GM18909 (cell line): ENCODE results near the gene SLC39A13.
"Not testable (repeated sequence)": the region's sequence is repeated elsewhere in the genome, so short reads cannot be mapped to it uniquely, and the experiment has no call there.

Experiments
- ATAC-seq: cut with Tn5 transposase; IDR thresholded peaks from one replicate; pipeline ENCODE4 v1.9.1; 2021; ENCODE audit warnings: mild to moderate bottlenecking; ENCODE audit not compliant: unreplicated experiment, poor library complexity

Gene SLC39A13

DNA sequence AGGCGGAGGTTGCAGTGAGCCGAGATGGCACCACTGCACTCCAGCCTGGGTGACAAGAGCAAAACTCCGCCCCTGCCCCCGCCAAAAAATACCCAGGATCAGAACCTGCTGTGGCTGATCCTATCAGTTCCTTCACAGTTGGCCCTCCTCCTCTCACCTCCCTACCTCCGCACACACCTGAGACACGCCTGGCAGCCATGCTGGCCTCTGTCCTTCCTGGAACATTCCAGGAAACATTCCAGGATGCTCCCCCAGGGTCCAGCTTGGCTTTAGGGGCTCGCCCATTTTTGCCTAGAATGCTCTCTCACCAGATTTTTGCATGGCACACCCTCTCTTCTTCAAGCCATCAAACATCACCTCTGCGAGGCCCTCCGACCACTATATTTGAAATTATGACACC is 38.4 kb downstream of the SLC39A13 start:
- no peak for ATAC-seq

- ATAC-seq: no peak
Observed at GRCh38 chr11:47447906-47448305, 39.5 kb downstream of the SLC39A13 start.

GRCh38 chr11:47448566-47449427 is 40.4 kb downstream of the SLC39A13 start, which contains the start of gene RAPSN:
Gene RAPSN, minus strand, starts transcription at chr11:47449136. Its CDS starts 172 bp downstream, at chr11:47448964.
- no peak for ATAC-seq

DNA sequence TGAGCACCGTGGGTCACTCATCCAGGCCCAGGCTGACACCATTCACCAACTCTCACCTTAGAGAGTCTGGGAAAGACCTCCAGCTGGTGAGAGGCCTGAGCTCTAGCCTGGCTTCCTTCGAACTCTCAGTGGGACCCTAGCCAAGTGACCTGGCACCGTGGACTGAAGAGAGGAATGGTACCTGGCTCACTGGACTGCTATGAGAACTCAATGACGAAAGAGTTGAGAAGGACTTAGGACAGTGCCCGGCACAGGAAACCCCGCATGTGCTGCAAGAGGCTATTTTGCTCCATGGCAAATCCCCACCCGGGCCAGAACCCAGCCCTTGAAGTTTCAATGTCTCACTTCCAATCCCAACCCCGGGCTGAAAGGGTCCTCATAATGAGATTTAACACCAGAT is 41.2 kb downstream of the SLC39A13 start:
- ATAC-seq: no peak

- ATAC-seq: no peak
Observed at GRCh38 chr11:47451436-47451835, 43.0 kb downstream of the SLC39A13 start.

GRCh38 chr11:47451990-47452389 is 43.6 kb downstream of the SLC39A13 start:
- ATAC-seq: no peak

DNA sequence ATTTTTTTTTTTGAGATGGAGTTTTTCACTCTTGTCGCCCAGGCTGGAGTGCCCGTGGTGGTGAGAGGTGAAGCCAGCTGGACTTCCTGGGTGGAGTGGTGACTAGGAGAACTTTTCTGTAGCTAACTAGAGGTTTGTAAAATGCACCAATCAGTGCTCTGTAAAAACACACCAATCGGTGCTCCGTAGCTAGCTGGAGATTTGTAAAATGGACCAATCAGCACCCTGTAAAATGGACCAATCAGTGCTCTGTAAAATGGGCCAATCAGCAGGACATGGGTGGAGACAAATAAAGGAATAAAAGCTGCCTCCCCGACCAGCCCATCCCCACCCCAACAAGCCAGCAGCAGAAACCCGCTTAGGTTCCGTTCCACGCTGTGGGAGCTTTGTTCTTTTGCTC is 45.0 kb downstream of the SLC39A13 start:
- no peak for ATAC-seq

GRCh38 chr11:47454258-47454671 is 45.9 kb downstream of the SLC39A13 start:
- not testable (repeated sequence) for ATAC-seq

GRCh38 chr11:47460571-47461235 is 52.3 kb downstream of the SLC39A13 start:
- no peak for ATAC-seq

DNA sequence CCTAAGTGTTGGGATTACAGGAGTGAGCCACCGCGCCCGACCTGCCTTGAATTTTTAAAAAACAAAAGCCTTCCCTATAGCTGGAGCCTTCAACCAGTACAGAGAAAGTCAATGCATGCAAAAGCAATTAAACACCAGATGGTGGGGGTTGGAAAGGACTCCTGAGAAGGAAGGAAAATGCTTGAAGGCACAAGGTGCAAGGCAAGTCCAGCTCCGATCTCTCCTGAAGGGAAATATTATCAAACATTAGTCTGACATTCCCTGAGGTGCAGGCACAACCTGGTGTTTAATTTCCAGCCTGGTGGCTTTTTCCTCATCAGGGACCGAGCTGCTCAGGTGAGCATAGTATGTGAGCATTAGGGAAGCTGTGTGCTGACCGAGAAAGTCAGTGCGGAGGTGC is 53.5 kb downstream of the SLC39A13 start:
- ATAC-seq: no peak

DNA sequence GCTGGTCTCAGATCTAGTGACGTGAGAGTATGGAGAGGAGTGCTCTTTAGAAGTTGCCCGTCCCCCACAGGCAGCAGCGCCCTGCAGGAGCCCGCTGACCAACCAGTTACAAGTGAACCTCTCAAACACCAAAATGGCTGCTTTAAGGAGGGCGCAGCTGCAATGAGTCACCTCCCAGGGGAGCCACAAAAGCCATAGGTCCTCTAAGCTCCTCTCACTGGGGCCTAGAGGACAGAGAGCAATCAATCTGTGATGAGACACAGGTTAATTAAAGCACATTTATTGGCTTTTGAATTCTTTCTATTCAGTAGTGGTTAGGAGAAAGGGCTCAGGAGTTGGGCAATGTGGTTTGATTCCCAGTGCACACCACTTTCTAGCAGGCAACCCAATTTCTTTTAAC is 56.1 kb downstream of the SLC39A13 start:
- no peak for ATAC-seq
